ENCODE measurements around the gene MYO5C.

MYO5C gene

DNA sequence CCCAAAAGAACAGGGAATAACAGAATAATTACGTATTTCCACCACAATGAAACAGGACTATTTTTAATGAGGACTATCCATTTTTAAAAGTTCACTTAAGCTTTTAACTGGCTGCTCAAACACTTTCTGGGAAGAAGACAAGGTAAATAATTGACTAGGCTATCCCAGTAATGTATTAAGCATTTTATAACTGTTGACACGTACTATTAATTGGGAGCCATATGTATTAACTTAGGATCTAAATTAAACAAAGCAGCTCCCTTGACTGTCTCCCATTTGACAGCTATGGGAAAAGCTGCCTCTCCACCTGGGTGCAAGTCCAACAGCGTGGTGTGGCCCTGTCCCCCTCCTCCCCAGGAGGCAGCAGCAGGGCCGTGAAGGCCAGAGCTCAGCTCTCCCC is 36.1 kb downstream of the MYO5C start:
- Histone ChIP-seq H2BK120ac (ENCODE audit: low read depth, low read length) (no peak overlapping the region), H3K4me2 (ENCODE audit: low read length, poor library complexity, severe bottlenecking) (no peak overlapping the region), H3K9me3 (ENCODE audit: control insufficient read depth, low read length) (no peaks in the 10 kb centered on the region), H3K9ac (ENCODE audit: low read length) (no peak overlapping the region), H3K4me1 (ENCODE audit: control insufficient read depth, insufficient read depth, low read depth, low read length) (peaks cover 33% of the 10 kb centered on the region), H3K18ac (ENCODE audit: low read depth in 1 of 2, low read length in 2 of 2) (no peak overlapping the region), H4K91ac (ENCODE audit: low read length) (no peak overlapping the region), H2BK15ac (ENCODE audit: low read depth, poor library complexity, severe bottlenecking) (no peak overlapping the region), H3K27me3 (ENCODE audit: control insufficient read depth in 1 of 2, insufficient read depth in 1 of 2, low read length in 2 of 2) (no peaks in the 10 kb centered on the region), H3K79me1 (replicated peaks; ENCODE audit: low read length, poor library complexity, severe bottlenecking) (no peaks in the 10 kb centered on the region), H2BK5ac (ENCODE audit: low read depth, low read length, poor library complexity, severe bottlenecking) (no peak overlapping the region), H2BK12ac (ENCODE audit: low read length in 2 of 2) (no peak overlapping the region), H3K4me3 (ENCODE audit: insufficient read depth in 1 of 2, low read depth in 1 of 2, low read length in 2 of 2) (no peak overlapping the region), H3K14ac (ENCODE audit: low read length in 2 of 2) (no peak overlapping the region), H4K8ac (ENCODE audit: low read length) (no peak overlapping the region), H2AFZ (ENCODE audit: low read depth, low read length) (no peak overlapping the region), H3K4ac (ENCODE audit: low read depth in 1 of 2, low read length in 2 of 2) (no peak overlapping the region), H2AK5ac (ENCODE audit: low read length, severe bottlenecking) (no peak overlapping the region), H3K36me3 (ENCODE audit: control insufficient read depth in 1 of 2, insufficient read depth in 2 of 2, low read depth in 1 of 2, low read length in 2 of 2) (no peaks in the 10 kb centered on the region), H3K27ac (ENCODE audit: low read length, poor library complexity, severe bottlenecking) (no peak overlapping the region), H3K23ac (ENCODE audit: low read length in 2 of 2) (no peak overlapping the region)
- no peak for DNase-seq
- 85% methylated on average over 4 of the region's 4 CpGs for WGBS

DNA sequence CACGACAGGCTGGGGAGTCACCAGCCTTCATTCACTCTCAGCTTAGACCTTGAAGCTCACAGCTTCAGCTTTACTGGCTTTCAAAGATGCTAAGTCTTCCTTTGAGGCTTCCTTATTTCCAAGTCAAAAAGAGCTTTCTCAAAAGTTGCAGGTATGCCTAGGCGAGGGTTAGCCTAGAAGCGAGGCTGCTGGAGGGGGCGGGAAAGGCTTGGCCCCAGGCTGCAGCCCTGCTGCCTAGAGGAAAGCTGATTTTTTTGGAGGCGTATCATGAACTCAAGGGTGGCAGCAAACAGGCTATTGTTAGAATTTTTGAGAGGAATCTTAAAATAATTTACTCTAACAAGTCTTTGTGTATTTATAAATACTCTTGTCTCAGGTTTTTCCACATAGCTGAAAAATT is 37.1 kb downstream of the MYO5C start:
- H3K14ac ChIP-seq (ENCODE audit: low read length in 2 of 2): no peak overlapping the region

DNA sequence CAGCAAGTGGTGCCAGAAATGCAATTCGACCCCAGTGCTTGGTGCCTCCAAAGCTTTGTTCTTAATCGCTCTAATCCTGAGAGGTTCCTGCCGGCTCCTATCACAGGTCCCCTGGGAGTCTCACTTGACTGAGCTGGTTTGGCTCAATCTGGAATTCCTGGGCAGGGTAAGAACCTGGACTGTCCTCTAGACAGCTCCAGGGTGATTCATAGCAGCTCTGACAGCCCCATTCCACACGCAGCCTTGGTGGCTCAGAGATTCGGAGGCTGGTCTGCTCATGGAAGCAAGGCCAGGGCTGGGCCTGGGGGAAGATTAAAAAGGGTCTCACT is 37.9 kb downstream of the MYO5C start:
- H4K8ac ChIP-seq (ENCODE audit: low read length): no peak overlapping the region
- peak overlapping the region in 1 of 2 experiments; percentile 10 for H3K4me3 ChIP-seq (ENCODE audit: insufficient read depth in 1 of 2, low read depth in 1 of 2, low read length in 2 of 2)
- no peak overlapping the region for H2BK120ac ChIP-seq (ENCODE audit: low read depth, low read length)
- DNase-seq: peak; percentile 34
- 48% methylated on average over 5 of the region's 5 CpGs for WGBS
- peak overlapping the region; percentile 4 for H2AK5ac ChIP-seq (ENCODE audit: low read length, severe bottlenecking)
- no peak overlapping the region for H3K18ac ChIP-seq (ENCODE audit: low read depth in 1 of 2, low read length in 2 of 2)
- no peaks in the 10 kb centered on the region for H3K27me3 ChIP-seq (ENCODE audit: control insufficient read depth in 1 of 2, insufficient read depth in 1 of 2, low read length in 2 of 2)
- no peak overlapping the region for H2BK15ac ChIP-seq (ENCODE audit: low read depth, poor library complexity, severe bottlenecking)
- no peaks in the 10 kb centered on the region for H3K79me1 ChIP-seq (replicated peaks; ENCODE audit: low read length, poor library complexity, severe bottlenecking)
- no peaks in the 10 kb centered on the region for H3K9me3 ChIP-seq (ENCODE audit: control insufficient read depth, low read length)
- peaks cover 38% of the 10 kb centered on the region for H3K4me1 ChIP-seq (ENCODE audit: control insufficient read depth, insufficient read depth, low read depth, low read length)
- H3K23ac ChIP-seq (ENCODE audit: low read length in 2 of 2): no peak overlapping the region
- H3K4me2 ChIP-seq (ENCODE audit: low read length, poor library complexity, severe bottlenecking): no peak overlapping the region
- H2BK12ac ChIP-seq (ENCODE audit: low read length in 2 of 2): no peak overlapping the region
- H3K36me3 ChIP-seq (ENCODE audit: control insufficient read depth in 1 of 2, insufficient read depth in 2 of 2, low read depth in 1 of 2, low read length in 2 of 2): no peaks in the 10 kb centered on the region
- H2AFZ ChIP-seq (ENCODE audit: low read depth, low read length): no peak overlapping the region
- no peak overlapping the region for H3K27ac ChIP-seq (ENCODE audit: low read length, poor library complexity, severe bottlenecking)
- no peak overlapping the region for H3K14ac ChIP-seq (ENCODE audit: low read length in 2 of 2)
- H3K9ac ChIP-seq (ENCODE audit: low read length): no peak overlapping the region
- H4K91ac ChIP-seq (ENCODE audit: low read length): no peak overlapping the region
- no peak overlapping the region for H3K4ac ChIP-seq (ENCODE audit: low read depth in 1 of 2, low read length in 2 of 2)
- no peak overlapping the region for H2BK5ac ChIP-seq (ENCODE audit: low read depth, low read length, poor library complexity, severe bottlenecking)

More for the DNA sequence above, 37.1 kb downstream of the MYO5C start:
- no peak for DNase-seq
- Histone ChIP-seq H3K79me1 (replicated peaks; ENCODE audit: low read length, poor library complexity, severe bottlenecking) (no peaks in the 10 kb centered on the region), H3K4ac (ENCODE audit: low read depth in 1 of 2, low read length in 2 of 2) (no peak overlapping the region), H3K18ac (ENCODE audit: low read depth in 1 of 2, low read length in 2 of 2) (no peak overlapping the region), H2BK5ac (ENCODE audit: low read depth, low read length, poor library complexity, severe bottlenecking) (no peak overlapping the region), H2AK5ac (ENCODE audit: low read length, severe bottlenecking) (no peak overlapping the region), H4K8ac (ENCODE audit: low read length) (no peak overlapping the region), H3K23ac (ENCODE audit: low read length in 2 of 2) (no peak overlapping the region), H3K4me2 (ENCODE audit: low read length, poor library complexity, severe bottlenecking) (no peak overlapping the region), H4K91ac (ENCODE audit: low read length) (no peak overlapping the region), H3K4me1 (ENCODE audit: control insufficient read depth, insufficient read depth, low read depth, low read length) (peaks cover 36% of the 10 kb centered on the region), H3K9ac (ENCODE audit: low read length) (no peak overlapping the region), H3K9me3 (ENCODE audit: control insufficient read depth, low read length) (no peaks in the 10 kb centered on the region), H3K27ac (ENCODE audit: low read length, poor library complexity, severe bottlenecking) (no peak overlapping the region), H2BK15ac (ENCODE audit: low read depth, poor library complexity, severe bottlenecking) (no peak overlapping the region), H2BK120ac (ENCODE audit: low read depth, low read length) (no peak overlapping the region), H3K27me3 (ENCODE audit: control insufficient read depth in 1 of 2, insufficient read depth in 1 of 2, low read length in 2 of 2) (no peaks in the 10 kb centered on the region), H2BK12ac (ENCODE audit: low read length in 2 of 2) (no peak overlapping the region), H3K36me3 (ENCODE audit: control insufficient read depth in 1 of 2, insufficient read depth in 2 of 2, low read depth in 1 of 2, low read length in 2 of 2) (no peaks in the 10 kb centered on the region), H2AFZ (ENCODE audit: low read depth, low read length) (no peak overlapping the region), H3K4me3 (ENCODE audit: insufficient read depth in 1 of 2, low read depth in 1 of 2, low read length in 2 of 2) (no peak overlapping the region)
- WGBS: 92% methylated on average over 4 of the region's 5 CpGs

DNA sequence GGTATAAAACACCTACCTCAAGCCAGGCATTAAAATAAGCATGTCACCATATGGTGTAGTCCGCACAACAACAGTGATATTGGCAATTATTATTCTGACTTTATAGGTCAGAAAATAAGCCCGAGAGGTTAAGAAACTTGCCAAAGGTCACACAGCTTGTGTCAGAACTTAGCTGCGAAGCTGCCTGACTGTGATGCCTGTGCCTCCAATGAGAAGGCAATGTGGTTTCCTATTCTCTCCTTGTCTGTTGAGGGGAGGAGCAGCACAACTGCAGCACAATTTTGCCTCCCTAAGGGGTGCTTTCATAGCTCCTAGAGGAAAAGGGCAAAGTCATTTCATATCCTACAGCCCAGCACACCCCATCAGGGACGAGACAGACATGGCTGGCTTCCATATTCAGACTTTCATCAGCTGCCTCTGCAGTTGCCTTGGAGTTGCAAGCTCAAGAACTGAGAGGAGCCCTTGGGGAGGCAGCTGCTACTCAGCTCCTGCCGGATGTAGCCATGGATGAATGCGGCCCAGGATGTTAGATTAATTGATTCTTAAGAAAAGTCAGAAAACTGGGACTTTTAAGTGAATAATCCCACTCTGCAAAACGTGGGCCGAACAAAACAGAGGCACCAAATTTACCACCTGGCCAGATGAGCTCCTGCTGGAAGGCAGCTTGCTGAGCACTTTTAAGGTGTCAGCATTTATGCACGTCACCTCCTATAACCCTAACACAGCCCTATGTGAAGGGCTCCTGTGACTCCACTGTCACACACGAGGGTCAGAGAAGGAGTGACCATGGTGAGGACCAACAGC is 38.5 kb downstream of the MYO5C start:
- H3K9ac ChIP-seq (ENCODE audit: low read length): peak overlapping the region; percentile 55
- H3K14ac ChIP-seq (ENCODE audit: low read length in 2 of 2): no peak overlapping the region
- no peak overlapping the region for H3K4ac ChIP-seq (ENCODE audit: low read depth in 1 of 2, low read length in 2 of 2)
- no peak overlapping the region for H2BK5ac ChIP-seq (ENCODE audit: low read depth, low read length, poor library complexity, severe bottlenecking)
- H3K27ac ChIP-seq (ENCODE audit: low read length, poor library complexity, severe bottlenecking): no peak overlapping the region
- H2AFZ ChIP-seq (ENCODE audit: low read depth, low read length): no peak overlapping the region
- no peak overlapping the region for H4K8ac ChIP-seq (ENCODE audit: low read length)
- 77% methylated on average over 10 of the region's 10 CpGs for WGBS
- DNase-seq: no peak
- no peaks in the 10 kb centered on the region for H3K36me3 ChIP-seq (ENCODE audit: control insufficient read depth in 1 of 2, insufficient read depth in 2 of 2, low read depth in 1 of 2, low read length in 2 of 2)
- no peak overlapping the region for H3K18ac ChIP-seq (ENCODE audit: low read depth in 1 of 2, low read length in 2 of 2)
- H2AK5ac ChIP-seq (ENCODE audit: low read length, severe bottlenecking): peak overlapping the region; percentile 4
- H3K23ac ChIP-seq (ENCODE audit: low read length in 2 of 2): no peak overlapping the region
- no peak overlapping the region for H4K91ac ChIP-seq (ENCODE audit: low read length)
- peaks cover 34% of the 10 kb centered on the region for H3K4me1 ChIP-seq (ENCODE audit: control insufficient read depth, insufficient read depth, low read depth, low read length)
- no peaks in the 10 kb centered on the region for H3K79me1 ChIP-seq (replicated peaks; ENCODE audit: low read length, poor library complexity, severe bottlenecking)
- H3K4me2 ChIP-seq (ENCODE audit: low read length, poor library complexity, severe bottlenecking): no peak overlapping the region
- H2BK12ac ChIP-seq (ENCODE audit: low read length in 2 of 2): no peak overlapping the region
- no peak overlapping the region for H2BK15ac ChIP-seq (ENCODE audit: low read depth, poor library complexity, severe bottlenecking)
- H2BK120ac ChIP-seq (ENCODE audit: low read depth, low read length): no peak overlapping the region
- peak overlapping the region in 1 of 2 experiments; percentile 30 for H3K4me3 ChIP-seq (ENCODE audit: insufficient read depth in 1 of 2, low read depth in 1 of 2, low read length in 2 of 2)
- no peaks in the 10 kb centered on the region for H3K9me3 ChIP-seq (ENCODE audit: control insufficient read depth, low read length)
- no peaks in the 10 kb centered on the region for H3K27me3 ChIP-seq (ENCODE audit: control insufficient read depth in 1 of 2, insufficient read depth in 1 of 2, low read length in 2 of 2)

Measured in mesenchymal stem cell (in vitro differentiated cells and primary cell).